Measurements from ENCODE around the gene GJA3. TPM values are rescaled to one million over a fixed set of nuclear protein-coding genes. Genes with fewer than 3 reads are reported as not detected.

Gene GJA3
- total and polyA plus RNA-seq, 9 of the 15 experiments (the other 6 are each of a cell fraction or from before 2014, with no cell fraction given) = 0.03 to 0.13 (median 0.04) TPM; not detected in 4

GRCh38 chr13:20188667-20189553 is 28.1 kb upstream of the GJA3 start (continued):
- TF ChIP-seq RERE (CRISPR knock-in tag; IDR thresholded peaks at IDR 0.05; ENCODE audit: borderline replicate concordance) (no peak), SMAD2 (IDR thresholded peaks at IDR 0.05; ENCODE audit: low read depth, low read length) (no peak), ZNF121 (CRISPR knock-in tag; conservative IDR thresholded peaks at IDR 0.05) (no peak), USF1 (CRISPR knock-in tag; IDR thresholded peaks at IDR 0.05) (peak; percentile 48), GABPB1 (CRISPR knock-in tag; IDR thresholded peaks at IDR 0.05) (peak; percentile 95), FOXJ3 (CRISPR knock-in tag; IDR thresholded peaks at IDR 0.05) (no peak), PCBP2 (IDR thresholded peaks at IDR 0.05; ENCODE audit: low read depth, low read length, poor library complexity, severe bottlenecking) (no peak), MYC (IDR thresholded peaks at IDR 0.05; ENCODE audit: low read depth, low read length) (peak; percentile 54; the same call in 1 of the 2 replicates), MYC (CRISPR knock-in tag; IDR thresholded peaks at IDR 0.05; ENCODE audit: borderline replicate concordance, low read depth) (no peak), CAMTA2 (CRISPR knock-in tag; conservative IDR thresholded peaks at IDR 0.05) (no peak), ZNF165 (CRISPR knock-in tag; IDR thresholded peaks at IDR 0.05; ENCODE audit: borderline replicate concordance) (no peak), ETV1 (tag; conservative IDR thresholded peaks at IDR 0.05; ENCODE audit: low read depth) (peak; percentile 87), POU5F1 (IDR thresholded peaks at IDR 0.05; ENCODE audit: borderline replicate concordance, low read depth, low read length, partially characterized antibody) (no peak), CBX1 (IDR thresholded peaks at IDR 0.05; ENCODE audit: low read depth) (peak; percentile 46; the same call in 1 of the 2 replicates), C11orf30 (IDR thresholded peaks at IDR 0.05; ENCODE audit: low read depth) (no peak), ZHX1 (conservative IDR thresholded peaks at IDR 0.05; ENCODE audit: low read length) (no peak), ZSCAN32 (CRISPR knock-in tag; IDR thresholded peaks at IDR 0.05) (no peak)
